GM18907 (cell line): ENCODE data around the gene NT5DC4.

Experiments used
- ATAC-seq: cut with Tn5 transposase; IDR thresholded peaks from one replicate; pipeline ENCODE4 v1.9.1; 2021; ENCODE audit warnings: mild to moderate bottlenecking, moderate library complexity; ENCODE audit not compliant: unreplicated experiment

Gene NT5DC4

DNA sequence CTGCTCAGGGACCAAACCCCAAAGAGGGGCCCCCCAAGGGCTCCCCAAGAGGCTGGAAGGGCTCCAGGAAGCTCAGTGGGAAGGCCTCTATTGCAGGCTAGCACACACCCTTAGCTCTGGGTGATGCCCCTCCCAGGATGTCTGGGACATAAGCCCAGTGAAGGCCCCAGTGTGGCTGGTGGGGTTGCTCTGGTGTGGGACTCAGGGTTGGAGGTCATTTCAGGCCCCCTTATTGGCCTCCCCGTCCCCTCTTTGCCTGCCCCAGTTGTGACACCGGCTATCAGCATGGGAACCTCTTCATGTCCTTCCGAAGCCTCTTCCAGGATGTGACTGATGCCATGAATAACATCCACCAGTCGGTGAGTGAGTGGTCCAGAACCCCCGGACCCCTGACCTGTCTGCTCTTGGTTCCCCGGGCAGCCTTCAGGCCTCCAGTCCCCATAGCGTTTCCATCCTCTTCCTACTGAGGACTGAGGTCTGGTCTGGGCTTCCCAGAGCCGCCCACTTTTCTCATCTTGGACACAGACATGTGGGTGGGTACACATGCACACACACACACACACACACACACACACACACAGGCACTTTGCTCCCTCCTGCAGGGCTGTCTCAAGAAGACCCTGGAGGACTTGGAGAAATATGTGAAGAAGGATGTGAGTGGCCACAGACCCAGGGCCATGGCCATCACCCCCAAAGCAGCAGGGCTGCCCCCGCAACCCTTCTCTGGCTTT lies 2.2 kb downstream of the NT5DC4 start:
- ATAC-seq, result no peak

GRCh38 chr2:112723547-112723940 lies 2.7 kb downstream of the NT5DC4 start:
- no peak for ATAC-seq

- ATAC-seq, result no peak
Observed at GRCh38 chr2:112723995-112724394, 3.2 kb downstream of the NT5DC4 start.

- ATAC-seq, result no peak
Observed at GRCh38 chr2:112724591-112725525, 4.0 kb downstream of the NT5DC4 start.

DNA sequence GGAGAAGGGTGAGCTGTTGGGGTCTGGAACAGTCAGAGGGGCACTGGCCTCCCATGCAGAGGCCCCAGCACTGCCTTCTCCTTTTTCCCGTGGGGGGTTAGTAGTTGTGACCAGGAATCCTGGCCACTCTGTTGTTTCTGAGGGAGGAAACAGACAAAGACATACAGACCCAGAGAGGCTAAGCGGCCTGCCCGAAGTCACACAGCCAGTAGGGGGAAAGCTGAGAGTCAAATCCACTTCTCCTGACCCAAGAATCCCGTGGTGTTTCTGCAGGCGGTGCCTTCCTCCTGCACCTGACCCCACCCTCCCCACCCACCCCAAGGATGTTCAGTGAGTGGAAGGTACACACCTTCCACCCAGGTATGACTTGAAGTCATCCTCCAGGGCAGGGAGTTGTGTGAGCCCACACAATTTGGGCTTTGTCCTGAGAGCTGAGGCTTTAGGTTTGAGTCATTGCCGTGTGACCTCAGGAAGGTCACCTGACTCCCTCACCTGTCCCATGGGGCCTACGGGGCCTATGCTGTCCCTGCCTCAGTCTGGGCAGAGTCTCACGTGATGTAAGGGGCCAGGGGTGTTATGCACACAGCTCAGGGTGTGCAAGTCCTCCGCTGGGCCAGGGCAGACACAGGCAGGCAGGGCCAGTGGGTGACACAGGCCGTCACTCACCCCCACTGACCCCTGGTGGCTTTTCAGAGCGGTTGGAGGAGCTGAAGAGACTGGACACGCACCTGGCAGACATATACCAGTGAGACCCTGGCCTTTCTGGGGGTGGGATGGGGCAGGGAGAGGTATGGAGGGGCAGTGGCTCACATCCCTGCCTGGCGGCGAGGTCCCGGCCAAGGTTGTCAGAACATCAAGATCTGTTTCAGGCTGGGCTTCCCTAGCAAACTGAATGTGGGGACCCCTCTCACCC lies 5.0 kb downstream of the NT5DC4 start:
- ATAC-seq, result peak; percentile 61

DNA sequence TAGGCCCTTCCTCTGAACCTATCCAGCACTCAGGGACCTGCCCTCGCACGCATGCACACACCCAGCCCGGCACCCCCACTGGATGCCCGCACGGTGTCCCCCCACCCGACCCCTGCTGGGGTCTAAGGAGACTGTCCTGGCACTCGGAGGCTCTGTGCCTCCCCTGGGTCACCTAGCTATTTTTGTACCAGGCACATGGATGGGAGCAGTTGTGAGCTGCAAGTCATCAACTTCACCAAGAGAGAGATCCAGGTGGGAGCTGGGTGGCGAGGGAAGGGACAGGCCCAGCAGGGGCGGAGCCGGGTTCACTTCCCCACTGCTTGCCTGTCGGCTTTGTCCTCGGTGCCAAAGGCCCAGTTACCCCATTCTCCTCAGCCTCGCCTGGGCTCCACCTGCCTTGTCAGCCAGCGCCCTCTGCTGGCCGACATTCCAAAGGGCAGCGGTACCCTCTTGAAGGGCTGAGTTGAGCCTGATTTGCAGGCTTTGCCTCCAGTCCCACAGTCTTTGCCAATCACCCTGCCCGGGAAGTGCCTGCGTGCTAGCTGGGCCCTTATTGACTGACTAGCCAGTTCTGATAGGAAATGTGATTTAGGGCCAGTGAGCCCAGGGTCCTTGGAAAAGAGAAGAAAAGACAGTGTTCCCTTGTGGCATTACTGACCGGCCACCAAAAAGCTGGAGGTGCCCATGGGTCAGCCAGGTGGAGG lies 5.8 kb downstream of the NT5DC4 start:
- ATAC-seq, result peak; percentile 79

GRCh38 chr2:112727276-112728028 lies 6.6 kb downstream of the NT5DC4 start:
- ATAC-seq, result no peak

DNA sequence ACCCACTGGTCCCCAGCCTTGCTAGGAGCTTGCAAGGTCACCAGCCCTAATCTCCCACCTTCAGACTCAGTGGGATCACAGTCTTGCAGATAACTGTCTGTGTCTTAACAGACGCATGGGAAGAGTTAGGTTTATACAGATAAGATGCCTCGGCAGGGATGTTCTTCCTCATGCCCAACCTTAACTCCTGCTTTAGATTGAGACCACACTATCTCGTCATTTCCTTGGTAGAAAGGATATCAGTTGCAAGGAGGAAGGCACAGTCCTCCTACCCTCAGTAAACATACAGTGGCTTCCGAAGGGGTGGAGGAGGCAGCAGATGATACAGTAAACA lies 7.2 kb downstream of the NT5DC4 start:
- ATAC-seq, result no peak

DNA sequence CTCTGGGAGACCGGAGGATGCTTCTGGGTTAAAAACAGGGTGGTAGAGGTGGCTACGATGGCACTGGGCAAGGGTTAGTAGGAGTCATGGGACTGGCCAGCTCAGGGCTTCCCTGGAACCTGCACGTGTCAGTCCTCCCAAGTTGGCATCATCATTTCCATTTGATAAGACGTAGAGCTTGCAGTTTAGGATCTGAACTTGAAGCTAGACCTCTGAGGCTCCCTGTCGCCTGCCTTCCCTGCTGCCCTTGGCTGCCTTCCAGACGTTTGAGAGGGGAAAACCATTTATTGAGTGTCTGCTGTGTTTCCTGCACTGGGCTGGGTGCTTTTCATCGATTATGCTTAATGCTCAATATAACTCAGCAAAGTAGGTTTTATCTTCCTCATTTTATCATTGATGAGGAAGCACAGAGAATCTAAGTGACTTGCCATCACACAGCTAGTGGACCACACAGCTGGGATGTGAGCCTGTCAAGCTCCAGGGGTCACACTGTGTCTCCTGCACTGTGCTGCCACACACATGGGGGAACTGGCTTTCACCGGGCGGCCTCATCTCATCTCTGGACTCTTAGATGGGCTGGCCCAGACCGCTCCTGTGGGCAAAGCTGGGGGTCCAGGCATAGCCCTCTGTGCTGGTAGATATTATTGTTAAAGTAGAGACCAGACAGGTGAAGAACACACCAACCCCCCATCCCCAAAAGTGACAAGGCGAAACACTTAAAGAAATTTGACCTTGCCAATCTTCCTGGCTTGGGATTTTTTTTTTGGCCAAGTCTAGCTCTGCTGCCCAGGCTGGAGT lies 7.8 kb downstream of the NT5DC4 start:
- no peak for ATAC-seq

GRCh38 chr2:112730216-112730615 lies 9.4 kb downstream of the NT5DC4 start:
- no peak for ATAC-seq

DNA sequence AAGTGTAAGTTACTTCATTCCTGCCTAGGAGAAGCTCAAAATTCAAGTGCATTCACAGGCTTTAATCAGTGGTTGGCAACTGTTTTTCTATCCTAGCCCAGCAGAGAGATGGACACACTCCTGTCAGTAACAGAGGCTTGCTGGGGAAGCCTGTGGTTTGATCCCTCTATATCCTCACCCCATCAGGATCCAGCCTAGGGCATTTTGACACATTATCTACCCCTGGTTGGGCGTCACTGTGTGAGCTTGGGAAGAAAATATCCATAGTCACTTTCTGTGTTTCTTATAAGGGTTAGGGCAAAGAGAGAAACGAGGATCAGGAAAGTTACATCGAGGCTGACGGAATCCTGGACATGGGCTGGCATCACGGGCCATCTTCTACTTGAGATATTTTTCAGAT lies 10.0 kb downstream of the NT5DC4 start:
- ATAC-seq, result no peak

- no peak for ATAC-seq
Observed at GRCh38 chr2:112731479-112731878, 10.7 kb downstream of the NT5DC4 start.

- no peak for ATAC-seq
Observed at GRCh38 chr2:112733456-112733855, 12.6 kb downstream of the NT5DC4 start.

GRCh38 chr2:112733871-112734270 lies 13.1 kb downstream of the NT5DC4 start:
- ATAC-seq, result no peak

DNA sequence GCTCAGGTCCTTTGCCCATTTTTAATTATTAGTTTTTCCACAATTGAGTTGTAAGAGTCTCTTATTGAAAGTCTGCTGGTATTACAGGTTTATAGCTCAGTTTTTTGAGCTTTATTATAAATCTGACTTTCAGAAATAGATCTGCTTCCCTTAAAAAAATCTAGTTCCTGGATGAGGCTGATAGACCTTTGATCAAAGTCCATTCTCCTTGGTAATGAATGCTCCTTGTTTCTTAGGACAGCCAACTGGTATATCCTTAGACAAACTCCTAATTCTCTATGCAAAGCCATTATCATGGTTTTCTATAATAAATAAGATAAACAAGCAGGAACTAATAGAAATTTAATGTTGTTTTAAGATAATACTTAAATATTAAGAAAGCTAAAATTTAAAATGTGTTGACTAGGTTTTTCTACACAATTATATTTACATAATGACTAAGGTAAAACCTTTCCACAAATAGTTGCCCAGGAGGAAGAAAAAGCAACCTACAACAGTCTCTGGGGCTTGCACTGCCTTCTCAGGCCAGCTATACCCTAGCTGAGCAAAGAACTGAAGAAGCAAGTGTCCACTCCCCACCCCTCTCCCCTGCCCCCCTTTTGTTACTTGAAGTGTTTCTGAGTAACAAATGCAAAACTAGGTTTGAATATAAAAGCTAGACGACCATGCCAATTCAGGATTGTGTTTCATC lies 16.9 kb downstream of the NT5DC4 start:
- ATAC-seq, result no peak

- no peak for ATAC-seq
Observed at GRCh38 chr2:112740527-112740926, 19.7 kb downstream of the NT5DC4 start.

DNA sequence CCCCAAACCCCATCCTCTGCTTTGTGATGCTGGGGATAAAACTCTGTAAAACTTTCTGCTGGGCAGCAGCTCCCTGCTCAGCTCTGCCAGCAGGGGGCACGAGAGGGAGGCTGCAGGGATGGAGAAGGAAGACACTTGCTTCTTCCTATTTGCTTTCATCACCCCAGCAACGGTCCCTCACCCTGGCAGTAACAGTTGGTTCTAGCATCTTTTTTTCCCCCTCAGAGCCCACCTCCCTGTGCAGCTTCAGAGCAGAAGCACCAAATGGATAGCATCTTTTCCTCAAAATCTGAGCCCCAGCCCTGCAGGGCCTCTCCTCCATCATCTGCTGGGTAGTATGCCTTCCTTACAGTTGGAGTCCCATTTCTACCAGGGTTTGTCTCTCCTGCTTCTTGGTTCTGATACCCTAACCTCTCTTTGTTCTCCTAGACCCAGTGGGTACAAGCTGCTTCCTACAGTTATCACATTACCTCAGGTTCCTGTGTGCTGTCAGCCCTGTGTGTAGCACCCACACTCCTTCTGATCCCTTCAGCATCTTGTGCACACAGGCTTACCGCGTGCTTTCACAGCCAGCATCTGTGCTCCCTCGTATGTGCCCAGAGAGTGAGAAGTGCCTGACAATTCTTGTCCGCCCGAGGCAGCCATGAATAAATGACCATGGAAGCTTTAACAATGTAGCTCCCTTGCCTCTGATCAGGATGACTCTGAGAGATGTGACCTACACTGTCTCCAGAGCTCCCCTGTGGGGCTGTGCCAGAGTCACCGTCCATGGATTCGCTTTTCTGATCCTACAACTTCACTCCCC lies 29.1 kb downstream of the NT5DC4 start:
- ATAC-seq, result peak; percentile 79

DNA sequence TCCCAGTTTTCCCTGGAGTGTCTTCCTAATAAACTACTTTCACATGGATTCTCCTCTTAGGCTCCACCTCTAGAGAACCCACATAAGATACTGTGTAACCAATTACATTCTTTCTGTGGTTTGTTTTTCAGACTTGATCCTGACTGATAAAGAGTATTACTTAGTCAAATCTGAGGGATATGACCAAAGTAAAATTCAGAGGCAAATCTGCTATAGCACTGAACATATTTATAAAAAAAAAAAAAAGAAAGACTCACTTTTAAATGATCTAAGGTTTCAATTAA lies 29.7 kb downstream of the NT5DC4 start:
- no peak for ATAC-seq
